NCI-H1417 (cell line): ENCODE measurements around the gene MT3.
A peak's percentile ranks its signal among the peaks of the same experiment; 100 is the strongest.
"Not testable (repeated sequence)": the region's sequence is repeated elsewhere in the genome, so short reads cannot be mapped to it uniquely, and the experiment has no call there.

Experiments
- DNase-seq, 3 experiments: peaks; one replicate each; lab custom pipeline; 2025; lab: John Stamatoyannopoulos, UW

MT3 gene

DNA sequence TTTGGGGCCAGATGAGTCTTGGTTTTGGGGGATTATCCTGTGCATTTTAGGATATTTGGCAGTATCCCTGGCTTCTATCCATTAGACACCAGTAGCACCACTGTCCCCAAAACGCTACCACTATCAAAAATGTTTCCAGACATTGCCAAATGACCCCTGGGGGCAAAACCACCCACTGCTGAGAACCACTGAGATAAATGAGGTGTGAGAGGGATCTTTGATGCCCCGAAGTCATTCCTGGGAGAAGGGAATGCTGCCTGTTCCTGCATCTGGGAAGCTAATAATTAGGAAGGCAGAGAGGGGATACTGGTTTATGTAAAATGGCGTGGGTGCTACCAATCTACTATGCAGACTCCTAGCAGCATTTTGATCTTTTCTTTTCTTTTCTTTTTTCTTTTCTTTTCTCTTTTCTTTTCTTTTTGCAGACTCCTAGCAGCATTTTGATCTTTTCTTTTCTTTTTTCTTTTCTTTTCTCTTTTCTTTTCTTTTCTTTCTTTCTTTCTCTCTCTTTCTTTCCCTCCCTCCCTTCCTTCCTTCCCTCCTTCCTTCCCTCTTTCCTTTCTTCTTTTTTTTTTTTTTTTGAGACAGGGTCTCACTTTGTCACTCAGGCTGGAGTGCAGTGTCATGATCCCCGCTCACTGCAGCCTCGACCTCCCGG lies 8.8 kb upstream of the MT3 start:
- no peak for DNase-seq

DNA sequence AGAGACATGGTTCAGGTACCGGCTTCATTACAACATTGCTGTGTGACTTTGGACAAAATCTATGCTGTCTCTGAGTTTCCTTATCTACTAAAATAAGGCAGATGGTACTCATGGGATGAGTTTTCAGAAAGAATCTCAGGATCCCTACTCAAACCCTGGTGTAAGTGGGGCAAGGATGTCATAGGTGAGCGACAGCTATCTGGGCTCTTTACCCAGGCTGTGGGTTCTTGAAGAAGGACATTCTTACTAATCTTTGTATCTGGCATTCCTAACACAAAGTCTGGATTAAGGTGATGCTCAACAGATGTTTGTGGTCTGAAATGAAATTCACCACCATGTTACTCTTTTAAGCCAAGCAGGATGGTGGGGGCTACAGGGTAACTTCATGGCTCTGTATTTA lies 6.4 kb upstream of the MT3 start:
- not testable (repeated sequence) for DNase-seq

DNA sequence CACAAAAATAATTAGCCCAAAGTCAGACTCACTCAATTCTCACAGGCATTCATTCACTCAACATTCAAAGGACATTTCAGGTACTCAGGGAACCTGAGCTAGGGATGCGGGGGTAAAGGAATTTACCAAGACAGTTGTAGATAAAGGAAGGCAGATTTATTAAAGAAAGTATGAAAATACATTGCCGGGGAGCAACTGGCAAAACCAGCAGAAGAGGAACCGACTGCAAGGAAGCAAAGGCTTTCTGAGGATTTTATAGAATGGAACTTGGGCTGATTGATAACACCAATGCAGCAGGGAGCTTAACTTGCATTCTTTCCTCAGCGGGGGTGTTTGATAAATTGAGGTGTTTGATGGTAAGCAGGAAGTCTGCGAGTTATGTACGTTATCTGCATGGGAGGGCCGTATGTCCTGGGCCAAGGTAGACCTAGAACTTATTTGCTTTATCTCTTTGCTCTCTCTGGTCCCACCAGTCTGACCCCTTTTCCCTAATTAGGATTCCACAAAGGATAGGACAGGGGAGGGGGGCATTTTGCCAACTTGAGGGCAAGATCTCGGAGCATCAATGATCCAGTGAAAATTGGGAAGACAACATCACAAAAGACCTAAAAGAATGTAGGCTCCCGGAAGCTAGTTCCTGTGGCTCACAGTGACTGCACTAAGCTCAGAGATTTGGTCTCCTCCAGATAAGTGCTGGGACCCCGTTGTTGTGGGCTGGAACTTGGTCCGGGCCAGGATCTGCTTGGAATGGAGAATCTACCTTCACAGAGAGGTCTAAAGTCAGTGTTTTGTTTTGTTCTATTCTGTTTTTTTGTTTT lies 5.8 kb upstream of the MT3 start:
- DNase-seq: no peak

DNA sequence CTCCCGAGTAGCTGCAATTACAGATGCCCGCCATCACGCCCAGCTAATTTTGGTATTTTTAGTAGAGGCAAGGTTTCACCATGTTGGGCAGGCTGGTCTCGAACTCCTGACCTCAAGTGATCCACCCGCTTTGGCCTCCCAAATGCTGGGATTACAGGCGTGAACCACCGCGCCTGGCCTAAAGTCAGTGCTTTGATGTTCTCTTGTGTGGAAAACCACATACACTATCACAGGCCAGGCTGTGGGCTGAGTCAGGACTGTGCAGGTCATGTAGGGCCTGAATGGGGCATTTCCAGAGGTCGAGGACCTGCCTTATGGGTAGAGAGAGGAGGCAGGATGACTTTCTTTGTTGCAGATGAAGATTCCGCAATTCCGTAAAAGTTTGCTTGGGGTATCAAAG lies 5.1 kb upstream of the MT3 start:
- no peak for DNase-seq

DNA sequence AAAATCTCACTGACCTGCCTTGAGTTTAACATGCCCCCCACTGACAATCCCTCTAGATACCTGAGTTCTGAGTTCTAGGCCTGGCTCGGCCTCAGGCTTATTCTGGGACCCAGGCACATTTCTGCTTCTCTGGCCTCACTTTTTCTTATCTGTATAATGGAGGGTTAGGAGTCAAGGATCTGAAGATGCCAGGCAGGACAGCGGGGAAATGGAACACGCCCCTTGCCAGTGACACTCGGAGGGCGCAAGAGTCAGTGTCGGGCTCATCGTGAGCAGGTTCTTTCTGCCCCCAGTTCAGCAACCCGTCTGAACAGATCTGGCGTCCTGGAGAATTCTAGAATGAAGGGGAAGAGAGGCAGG lies 567 bp upstream of the MT3 start:
- DNase-seq: no peak

DNA sequence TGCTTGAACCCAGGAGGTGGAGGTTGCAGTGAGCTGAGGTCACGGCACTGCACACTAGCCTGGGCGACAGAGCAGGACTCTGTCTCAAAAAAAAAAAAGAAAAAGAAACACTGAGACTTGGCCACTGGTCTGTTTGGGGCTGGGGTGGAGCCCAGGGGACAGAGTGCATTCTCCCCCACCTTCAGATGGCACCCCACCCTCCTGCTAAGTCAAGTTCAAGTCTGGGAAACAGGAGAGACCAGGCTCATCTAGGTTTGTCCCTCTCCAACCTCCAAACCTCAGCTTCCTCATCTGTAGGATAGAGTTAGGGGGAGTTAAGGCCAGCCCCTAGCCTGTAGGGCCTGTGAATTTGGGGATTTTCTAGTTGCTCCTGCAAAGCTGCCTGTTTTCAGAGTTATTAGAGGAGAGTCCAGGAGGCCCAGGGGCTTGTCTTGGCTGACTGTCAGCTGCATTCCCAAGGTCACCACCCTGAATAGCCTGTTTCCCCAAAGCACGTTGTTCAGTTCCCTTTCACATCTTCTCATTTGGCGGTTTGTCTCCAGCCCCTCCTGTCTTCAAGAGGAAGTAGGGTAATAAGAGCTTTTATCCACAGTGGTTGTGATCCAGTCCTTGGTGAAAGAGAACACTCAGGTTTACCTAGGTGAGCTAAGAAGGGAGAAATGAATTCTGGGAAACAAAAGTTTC lies 2.2 kb downstream of the MT3 start:
- DNase-seq: no peak

DNA sequence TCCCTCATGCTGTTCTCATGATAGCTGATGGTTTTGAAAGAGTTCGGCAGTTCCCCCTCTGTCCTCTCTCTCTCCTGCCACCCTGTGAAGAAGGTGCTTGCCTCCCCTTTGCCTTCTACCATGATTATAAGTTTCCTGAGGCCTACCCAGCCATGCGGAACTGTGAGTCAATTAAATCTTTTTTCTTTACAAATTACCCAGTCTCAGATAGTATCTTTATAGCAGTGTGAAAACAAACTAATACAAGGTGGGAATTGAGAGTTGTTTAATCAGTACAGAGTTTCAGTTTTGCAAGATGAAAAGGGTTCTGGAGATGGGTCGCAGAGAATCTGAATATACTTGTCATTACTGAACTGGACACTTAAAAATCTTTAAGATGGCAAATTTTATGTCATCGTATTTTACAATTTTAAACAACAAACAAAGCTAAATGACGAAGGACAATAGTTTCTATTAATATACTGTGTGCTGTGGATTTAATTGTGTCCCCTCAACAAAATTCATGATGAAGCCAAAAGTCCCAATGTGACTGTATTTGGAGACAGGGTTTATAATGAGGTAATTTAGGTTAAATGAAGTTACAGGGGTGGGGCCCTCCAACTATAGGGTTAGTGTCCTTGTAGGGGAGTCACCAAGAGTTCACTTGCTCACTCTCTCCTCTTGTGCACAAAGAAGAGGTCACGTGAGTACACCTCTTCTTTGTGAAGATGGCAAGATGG lies 4.4 kb downstream of the MT3 start:
- DNase-seq: no peak

DNA sequence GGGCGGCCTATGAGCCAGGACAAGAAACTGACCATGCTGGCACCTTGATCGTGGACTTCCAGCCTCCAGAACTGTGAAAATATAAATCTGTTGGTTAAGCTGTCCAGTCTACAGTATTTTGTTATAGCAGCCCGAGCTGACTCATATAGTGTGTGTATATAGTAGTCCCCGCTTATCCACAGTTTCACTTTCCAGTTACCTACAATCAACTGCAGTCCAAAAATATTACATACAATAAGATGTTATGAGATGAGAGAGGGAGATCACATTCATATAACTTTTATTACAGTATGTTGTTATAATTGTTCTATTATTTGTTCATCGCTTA lies 4.9 kb downstream of the MT3 start:
- DNase-seq: no peak

DNA sequence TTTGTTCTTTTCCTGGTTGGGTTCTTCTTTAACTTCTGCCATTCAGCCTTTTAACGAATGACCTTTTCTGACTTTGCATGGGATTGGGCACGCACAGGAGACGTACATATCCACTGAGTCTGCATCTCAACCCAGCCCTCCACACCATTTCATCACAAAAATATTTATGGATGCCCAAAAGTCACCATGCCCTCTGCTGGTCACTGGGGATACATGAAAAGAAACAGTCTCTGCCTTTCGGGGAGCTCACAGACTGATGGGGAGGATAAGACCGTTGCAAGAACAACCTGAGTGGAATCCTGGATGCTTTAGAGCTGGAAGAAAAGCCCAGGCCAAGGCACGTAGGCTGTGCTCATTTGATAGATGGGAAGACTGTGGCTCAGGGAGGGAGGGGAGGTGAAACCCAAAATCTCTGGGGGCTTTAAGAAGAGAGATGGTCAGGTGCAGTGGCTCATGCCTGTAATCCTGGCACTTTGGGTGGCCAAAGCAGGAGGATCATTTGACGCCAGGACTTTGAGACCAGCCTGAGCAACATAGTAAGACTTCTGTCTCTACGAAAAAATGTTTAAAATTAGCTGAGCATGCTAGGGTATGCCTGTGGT lies 11.2 kb downstream of the MT3 start:
- DNase-seq: peak in 2 of 3 experiments; percentile 14 to 59

DNA sequence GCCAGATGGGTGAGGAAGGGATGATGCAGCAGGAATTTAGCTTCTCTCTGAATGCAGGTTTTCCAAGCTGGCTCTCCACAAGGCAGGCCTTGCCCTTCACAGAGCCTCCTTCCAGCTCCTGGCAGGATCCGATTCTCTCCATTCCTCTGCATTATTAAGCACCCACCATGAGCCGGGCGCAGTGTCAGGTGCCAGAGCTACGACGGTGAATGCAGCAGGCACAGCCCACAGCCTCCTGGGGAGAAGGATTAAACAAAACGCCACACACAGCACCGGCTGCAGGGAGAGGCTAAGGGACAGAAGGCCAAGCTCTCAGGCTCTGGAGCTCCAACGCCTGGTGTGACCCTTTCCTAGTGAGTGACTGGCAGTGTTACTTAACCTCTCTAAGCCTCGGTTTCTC lies 12.0 kb downstream of the MT3 start:
- DNase-seq: peak in 1 of 3 experiments; percentile 9

DNA sequence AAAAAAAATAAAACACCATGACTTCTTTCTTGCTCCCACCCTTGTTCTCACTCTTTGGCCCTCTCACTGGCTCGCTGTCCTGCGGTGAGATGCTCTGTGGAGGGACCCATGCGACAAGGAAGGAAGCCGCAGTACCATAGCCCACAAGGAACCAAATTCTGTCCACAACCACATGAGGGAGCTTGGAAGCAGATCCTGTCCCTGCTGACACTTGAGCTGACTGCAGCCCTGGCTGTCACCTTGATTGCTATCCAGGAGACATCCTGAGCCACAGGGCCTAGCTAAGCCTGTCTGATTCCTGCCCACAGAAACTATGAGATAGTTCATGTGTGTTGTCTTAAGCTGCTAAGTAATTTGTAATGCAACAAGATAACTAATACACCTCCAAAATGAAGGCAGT lies 14.3 kb downstream of the MT3 start:
- peak; percentile 6 to 59 (median 25) for DNase-seq

DNA sequence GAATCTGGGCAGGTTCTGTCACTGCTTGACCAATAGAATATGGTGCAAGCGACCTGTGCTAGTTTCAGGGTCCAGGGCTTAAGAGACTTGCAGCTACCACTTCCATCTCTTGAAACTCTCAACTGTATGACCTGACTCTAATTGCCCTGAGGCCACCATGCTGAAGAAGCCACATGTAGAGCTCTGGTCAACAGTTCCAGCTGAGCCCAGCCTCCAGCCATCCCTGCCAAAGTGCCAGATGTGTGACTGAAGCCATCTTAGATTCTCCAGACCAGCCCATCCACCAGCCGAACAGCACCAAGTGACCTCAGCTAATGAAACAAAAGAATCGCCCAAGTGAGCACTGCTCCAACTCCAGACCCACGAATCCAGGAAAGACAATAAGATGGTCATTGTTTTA lies 15.6 kb downstream of the MT3 start:
- DNase-seq: no peak

DNA sequence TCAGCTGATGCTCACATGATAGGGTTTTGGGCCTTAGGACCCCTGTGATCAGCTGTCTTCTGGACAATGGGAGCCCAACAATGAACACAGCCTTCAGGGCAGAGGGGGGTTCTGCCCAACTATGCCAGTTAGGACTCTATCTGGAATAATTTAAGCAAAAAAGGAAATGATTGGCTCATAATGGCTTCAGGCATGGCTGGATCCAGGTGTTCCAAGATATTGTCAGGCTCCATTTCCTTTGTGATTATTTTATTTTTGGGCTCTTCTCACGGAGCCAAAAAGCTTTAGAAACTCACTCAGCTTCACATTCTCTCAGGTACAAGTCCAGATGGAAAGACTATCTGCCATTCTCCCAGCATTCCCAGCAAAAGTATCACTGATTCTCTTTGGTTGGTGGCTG lies 16.1 kb downstream of the MT3 start:
- DNase-seq: no peak

DNA sequence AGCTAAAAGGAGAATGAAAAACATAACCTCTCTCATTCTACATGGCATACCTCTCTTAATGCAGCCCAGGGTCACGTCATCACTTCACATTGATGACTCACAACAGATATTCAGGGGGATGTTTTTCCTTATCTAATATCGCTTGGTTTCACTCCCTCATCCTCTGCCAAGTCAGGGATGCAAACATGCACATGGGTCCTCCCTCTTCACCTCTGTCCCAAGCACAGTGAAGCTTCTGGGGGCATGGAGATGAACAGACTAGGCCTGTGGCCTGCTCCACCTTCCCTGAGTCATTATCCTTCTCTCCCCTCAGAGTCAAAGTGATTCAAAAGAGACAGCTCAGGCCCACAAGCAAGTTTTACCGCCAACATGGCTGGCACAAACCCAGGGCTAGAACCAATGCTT lies 16.7 kb downstream of the MT3 start:
- DNase-seq: no peak

DNA sequence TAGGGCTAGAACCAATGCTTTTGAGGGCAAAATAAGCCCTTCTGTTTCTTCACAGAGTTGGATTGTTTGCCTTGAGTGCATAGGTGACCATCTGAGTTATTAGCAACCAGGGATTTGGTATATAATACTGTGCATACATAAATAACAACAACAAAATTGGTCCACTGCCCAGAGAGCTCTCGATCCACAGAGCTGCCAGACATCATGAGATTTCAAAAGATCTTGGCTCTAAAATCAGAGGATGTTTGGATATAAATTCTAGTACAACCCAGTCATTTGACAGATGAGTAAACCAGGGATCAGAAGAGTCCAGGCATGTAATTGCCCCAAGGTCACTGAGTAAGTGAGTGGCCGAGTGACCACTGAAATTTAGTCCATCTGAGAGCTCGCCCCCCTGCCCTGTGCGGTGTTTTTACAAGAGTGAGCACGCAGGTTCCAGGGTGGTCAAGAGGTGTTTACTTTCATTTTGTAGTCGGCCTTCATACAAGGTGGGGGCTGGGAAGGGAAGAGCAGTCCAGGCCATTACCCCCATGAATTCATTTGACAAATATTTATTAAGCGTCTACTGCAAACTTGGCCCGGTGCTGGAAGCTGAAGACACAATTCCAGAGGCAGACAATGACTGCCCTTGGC lies 17.3 kb downstream of the MT3 start:
- DNase-seq: no peak

DNA sequence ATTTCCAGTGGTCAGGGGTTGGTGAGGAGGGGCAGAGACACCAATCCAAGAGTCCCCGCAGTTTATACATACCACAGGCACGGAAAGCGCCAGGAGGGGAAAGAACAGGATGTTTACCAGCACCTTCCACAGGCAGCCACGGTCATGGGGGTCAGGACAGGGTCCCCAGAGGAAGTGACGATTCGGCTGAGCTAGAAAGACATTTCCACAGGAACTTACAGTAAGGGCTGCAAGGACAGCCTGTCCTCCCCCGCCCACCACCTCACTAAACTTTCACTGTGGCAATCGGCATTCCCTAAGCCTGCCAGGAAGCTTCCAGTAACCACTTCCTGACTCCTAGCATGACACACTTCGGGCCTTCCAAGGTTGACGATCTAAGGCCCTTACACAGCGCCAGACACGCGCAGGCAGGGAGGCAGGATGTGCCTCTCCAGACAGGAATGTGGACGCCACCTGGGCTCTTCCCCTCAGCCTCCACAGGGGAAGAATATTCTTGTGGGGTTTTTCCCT lies 17.8 kb downstream of the MT3 start:
- no peak for DNase-seq

DNA sequence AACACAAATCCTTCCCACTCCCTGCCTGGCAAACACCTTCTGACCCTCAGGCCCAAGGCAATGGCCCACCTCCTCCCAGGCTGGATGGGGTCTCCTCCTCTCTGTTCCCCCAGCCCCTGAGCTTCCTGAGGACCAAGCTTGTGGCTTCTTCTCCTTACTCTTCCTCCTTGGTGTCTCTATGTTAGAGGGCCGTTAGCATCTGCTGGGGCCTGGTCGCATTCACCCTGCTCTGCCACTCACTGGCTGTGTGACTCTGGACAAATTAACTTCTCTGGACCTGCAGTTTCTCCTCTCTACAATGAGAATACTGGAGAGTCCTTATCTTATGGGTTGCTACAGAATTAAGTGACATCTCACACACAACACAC lies 18.3 kb downstream of the MT3 start:
- no peak for DNase-seq

DNA sequence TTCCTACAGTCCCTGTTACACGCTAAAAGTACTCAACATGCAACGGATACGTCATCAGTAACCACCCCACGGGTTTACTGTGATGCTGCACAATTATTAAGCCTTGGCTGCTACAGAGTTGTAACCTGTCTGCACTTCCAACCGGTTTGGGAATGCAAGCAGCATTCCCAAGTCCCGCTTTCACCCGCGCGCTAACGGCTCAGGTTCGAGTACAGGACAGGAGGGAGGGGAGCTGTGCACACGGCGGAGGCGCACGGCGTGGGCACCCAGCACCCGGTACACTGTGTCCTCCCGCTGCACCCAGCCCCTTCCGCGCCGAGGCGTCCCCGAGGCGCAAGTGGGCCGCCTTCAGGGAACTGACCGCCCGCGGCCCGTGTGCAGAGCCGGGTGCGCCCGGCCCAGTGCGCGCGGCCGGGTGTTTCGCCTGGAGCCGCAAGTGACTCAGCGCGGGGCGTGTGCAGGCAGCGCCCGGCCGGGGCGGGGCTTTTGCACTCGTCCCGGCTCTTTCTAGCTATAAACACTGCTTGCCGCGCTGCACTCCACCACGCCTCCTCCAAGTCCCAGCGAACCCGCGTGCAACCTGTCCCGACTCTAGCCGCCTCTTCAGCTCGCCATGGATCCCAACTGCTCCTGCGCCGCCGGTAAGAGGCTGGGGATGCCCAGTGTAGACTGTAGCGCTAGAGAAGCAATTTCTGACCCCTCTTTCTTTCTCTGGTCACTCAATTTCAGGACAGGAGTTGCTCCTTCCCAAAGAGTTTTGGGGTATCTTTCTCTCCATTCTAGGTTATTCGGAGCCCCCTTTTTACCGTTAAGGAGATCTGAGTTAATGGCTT lies 18.9 kb downstream of the MT3 start, which contains the start of gene MT2A:
TSS of gene MT2A (plus strand) at position 542 of the 833 bp plus-strand sequence. CDS start at position 614, 72 bp downstream.
- peak; percentile 81 to 87 (median 87) for DNase-seq

DNA sequence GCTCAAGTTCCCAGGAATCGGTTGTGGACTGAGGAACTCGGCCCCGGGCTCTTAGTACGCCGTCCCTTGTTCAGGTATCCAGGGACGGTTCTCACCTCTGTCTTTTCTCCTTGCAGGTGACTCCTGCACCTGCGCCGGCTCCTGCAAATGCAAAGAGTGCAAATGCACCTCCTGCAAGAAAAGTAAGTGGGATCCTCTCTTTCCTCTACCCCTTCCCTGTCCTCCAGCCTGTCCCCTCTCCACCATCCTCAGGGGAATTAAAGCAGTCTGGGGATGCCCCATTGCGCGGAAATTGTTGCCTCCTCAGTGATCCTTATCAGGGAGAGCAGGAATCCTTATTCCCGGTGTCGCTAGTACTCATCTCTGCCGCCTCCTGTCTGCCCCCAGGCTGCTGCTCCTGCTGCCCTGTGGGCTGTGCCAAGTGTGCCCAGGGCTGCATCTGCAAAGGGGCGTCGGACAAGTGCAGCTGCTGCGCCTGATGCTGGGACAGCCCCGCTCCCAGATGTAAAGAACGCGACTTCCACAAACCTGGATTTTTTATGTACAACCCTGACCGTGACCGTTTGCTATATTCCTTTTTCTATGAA lies 19.6 kb downstream of the MT3 start:
- peak; percentile 5 to 58 (median 55) for DNase-seq

DNA sequence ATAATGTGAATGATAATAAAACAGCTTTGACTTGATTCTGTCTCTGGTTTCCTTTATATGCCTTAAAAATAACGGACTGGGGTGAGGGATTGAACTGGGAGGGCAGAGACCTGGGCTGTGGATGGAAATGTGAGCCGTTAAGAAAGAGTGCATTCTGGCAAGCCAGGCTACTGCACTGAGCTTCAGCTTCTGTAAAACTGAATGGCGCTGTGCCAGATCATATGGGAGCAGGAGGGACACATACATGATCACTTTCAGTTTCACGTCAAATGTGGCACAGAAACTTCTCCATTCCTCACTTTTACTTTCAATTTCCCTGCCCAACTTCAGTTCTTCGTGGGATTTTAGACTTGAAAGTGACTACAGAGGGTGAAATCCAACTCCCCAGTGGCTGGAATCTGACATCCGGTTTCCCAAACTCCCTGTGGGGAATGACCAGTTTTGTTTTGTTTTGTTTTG lies 20.2 kb downstream of the MT3 start:
- peak; percentile 9 to 62 (median 43) for DNase-seq
